SH-SY5Y (cell line): ENCODE data around the gene PI16.

ENCODE experiments used
- GATA2 ChIP-seq: IDR thresholded peaks from 2 replicates; pipeline ENCODE4 v1.6.1; 2011; ENCODE audit warnings: mild to moderate bottlenecking, low read depth, low read length
- GATA3 ChIP-seq: IDR thresholded peaks from 2 replicates; pipeline ENCODE4 v1.6.1; 2011; ENCODE audit warnings: low read depth, mild to moderate bottlenecking, low read length, moderate library complexity

Gene PI16

GRCh38 chr6:36962874-36963273 is 8.3 kb downstream of the PI16 start:
- TF ChIP-seq GATA2 (no peak), GATA3 (no peak)

GRCh38 chr6:36963451-36964290 is 9.1 kb downstream of the PI16 start:
- TF ChIP-seq GATA2 (no peak), GATA3 (no peak)

- TF ChIP-seq GATA2 (no peak), GATA3 (no peak)
These were observed 9.8 kb downstream of the PI16 start for GRCh38 chr6:36964349-36964748.

- TF ChIP-seq GATA2 (no peak), GATA3 (no peak)
These were observed 10.4 kb downstream of the PI16 start for GRCh38 chr6:36964908-36965307.

- TF ChIP-seq GATA2 (no peak), GATA3 (no peak)
These were observed 12.8 kb downstream of the PI16 start for GRCh38 chr6:36967301-36967700.

GRCh38 chr6:36967757-36968156 is 13.2 kb downstream of the PI16 start:
- TF ChIP-seq GATA3, result no peak
- TF ChIP-seq GATA2, result no peak

- no peak for TF ChIP-seq GATA2
- no peak for TF ChIP-seq GATA3
These were observed 13.9 kb downstream of the PI16 start for GRCh38 chr6:36968266-36968977.

- TF ChIP-seq GATA2, result no peak
- TF ChIP-seq GATA3, result no peak
These were observed 14.7 kb downstream of the PI16 start for GRCh38 chr6:36969240-36969691.

- TF ChIP-seq GATA2 (no peak), GATA3 (no peak)
These were observed 15.7 kb downstream of the PI16 start for GRCh38 chr6:36969988-36970891.

GRCh38 chr6:36970892-36971842 is 16.6 kb downstream of the PI16 start:
- no peak for TF ChIP-seq GATA2
- TF ChIP-seq GATA3, result no peak

GRCh38 chr6:36971921-36972673 is 17.6 kb downstream of the PI16 start:
- TF ChIP-seq GATA3 (no peak), GATA2 (no peak)

GRCh38 chr6:36973190-36973589 is 18.7 kb downstream of the PI16 start:
- TF ChIP-seq GATA3, result no peak
- TF ChIP-seq GATA2, result no peak
